Left ventricle myocardium inferior (tissue), 1 donor: ENCODE data around the gene E2F6. TPM values are rescaled to one million over a fixed set of nuclear protein-coding genes. Genes with fewer than 3 reads are reported as not detected.
A peak's percentile ranks its signal among the peaks of the same experiment; 100 is the strongest.
"Not testable (repeated sequence)": the region's sequence is repeated elsewhere in the genome, so short reads cannot be mapped to it uniquely, and the experiment has no call there.

Experiments
- DNase-seq: peaks from one replicate; pipeline ENCODE4 v3.0.0-alpha.2; 2020
- H3K27ac ChIP-seq: fragments of 200-600 bp; replicated peaks from 2 replicates; pipeline ENCODE4 v1.8.0; 2021
- H3K27me3 ChIP-seq: fragments of 200-600 bp; 2 replicates; pipeline ENCODE4 v1.8.0; 2021; ENCODE audit warnings: low read depth
- H3K36me3 ChIP-seq: fragments of 200-600 bp; 2 replicates; pipeline ENCODE4 v1.8.0; 2021
- H3K4me1 ChIP-seq: fragments of 200-600 bp; 2 replicates; pipeline ENCODE4 v1.8.0; 2021
- H3K4me3 ChIP-seq: fragments of 200-600 bp; 2 replicates; pipeline ENCODE4 v1.8.0; 2021; ENCODE audit warnings: mild to moderate bottlenecking, moderate library complexity
- H3K9me3 ChIP-seq: fragments of 200-600 bp; replicated peaks from 2 replicates; pipeline ENCODE4 v1.8.0; 2021
- CTCF ChIP-seq: fragments of 200-600 bp; IDR thresholded peaks from 2 replicates; pipeline ENCODE4 v1.8.0; 2021; ENCODE audit warnings: antibody characterized with exemption, mild to moderate bottlenecking, borderline replicate concordance
- intact Hi-C: fragments of 100-400 bp; cut with micrococcal nuclease; formaldehyde crosslinking; loops from one replicate; pipeline ENCODE4 v1.11.0; 2022
- total RNA-seq: library from RNA; stranded (reverse); fragmentation: NEBNext Ultra II Directional; extraction: Animal tissue kit (Norgen Biotek cat#: 25700); gene quantifications from one replicate; pipeline ENCODE4 v1.2.1, GENCODE V29; 2021
- donor health status: DM: no; HTN: yes; CAD: no; lungs with severe emphysema.

The E2F6 gene
- total RNA-seq, 1 donor from 2014 or later = 12.8 TPM

- intact Hi-C loops = no loop called here
Observed at GRCh38 chr2:11406267-11406957, 59.5 kb downstream of the E2F6 start.

GRCh38 chr2:11405599-11406266 is 60.2 kb downstream of the E2F6 start:
- Histone ChIP-seq H3K27ac (peak overlapping the region; percentile 87), H3K9me3 (no peaks in the 10 kb centered on the region), H3K4me3 (no peak overlapping the region), H3K27me3 (no peaks in the 10 kb centered on the region), H3K4me1 (peaks cover 46% of the 10 kb centered on the region), H3K36me3 (no peaks in the 10 kb centered on the region)
- intact Hi-C loops = no loop called here
- TF ChIP-seq CTCF = no peak
- DNase-seq = no peak

More at GRCh38 chr2:11406267-11406957, 59.5 kb downstream of the E2F6 start:
- no peak for DNase-seq
- peak overlapping the region; percentile 87 for H3K27ac ChIP-seq
- no peaks in the 10 kb centered on the region for H3K27me3 ChIP-seq
- H3K4me1 ChIP-seq = peaks cover 50% of the 10 kb centered on the region
- no peak for TF ChIP-seq CTCF
- H3K9me3 ChIP-seq = no peaks in the 10 kb centered on the region
- no peak overlapping the region for H3K4me3 ChIP-seq
- H3K36me3 ChIP-seq = no peaks in the 10 kb centered on the region

GRCh38 chr2:11405074-11405406 is 60.9 kb downstream of the E2F6 start:
- H3K27ac ChIP-seq = peak overlapping the region; percentile 87
- H3K4me3 ChIP-seq, H3K36me3 ChIP-seq, intact Hi-C loops, DNase-seq, H3K27me3 ChIP-seq, H3K9me3 ChIP-seq: not testable (repeated sequence)
- H3K4me1 ChIP-seq = peaks cover 46% of the 10 kb centered on the region

- H3K36me3 ChIP-seq = no peaks in the 10 kb centered on the region
- no peaks in the 10 kb centered on the region for H3K9me3 ChIP-seq
- peaks cover 46% of the 10 kb centered on the region for H3K4me1 ChIP-seq
- intact Hi-C loops = no loop called here
- DNase-seq = no peak
- H3K27me3 ChIP-seq = no peaks in the 10 kb centered on the region
- H3K27ac ChIP-seq = peak overlapping the region; percentile 87
- TF ChIP-seq CTCF = no peak
- no peak overlapping the region for H3K4me3 ChIP-seq
Observed at GRCh38 chr2:11404376-11405073, 61.4 kb downstream of the E2F6 start.

GRCh38 chr2:11402436-11402835 is 63.5 kb downstream of the E2F6 start:
- TF ChIP-seq CTCF = no peak
- Histone ChIP-seq H3K27ac (no peak overlapping the region), H3K4me1 (peaks cover 59% of the 10 kb centered on the region), H3K27me3 (no peaks in the 10 kb centered on the region), H3K9me3 (no peaks in the 10 kb centered on the region), H3K4me3 (no peak overlapping the region), H3K36me3 (no peaks in the 10 kb centered on the region)
- no peak for DNase-seq
- intact Hi-C loops = no loop called here

GRCh38 chr2:11399438-11399762 is 66.6 kb downstream of the E2F6 start:
- no peak overlapping the region for H3K27ac ChIP-seq
- H3K4me1 ChIP-seq = peaks cover 47% of the 10 kb centered on the region
- no peaks in the 10 kb centered on the region for H3K9me3 ChIP-seq
- intact Hi-C loops = no loop called here
- H3K36me3 ChIP-seq = no peaks in the 10 kb centered on the region
- H3K27me3 ChIP-seq = no peaks in the 10 kb centered on the region
- no peak for TF ChIP-seq CTCF
- H3K4me3 ChIP-seq = no peak overlapping the region
- DNase-seq = no peak
